ENCODE measurements around the gene UGGT1.

The UGGT1 gene

DNA sequence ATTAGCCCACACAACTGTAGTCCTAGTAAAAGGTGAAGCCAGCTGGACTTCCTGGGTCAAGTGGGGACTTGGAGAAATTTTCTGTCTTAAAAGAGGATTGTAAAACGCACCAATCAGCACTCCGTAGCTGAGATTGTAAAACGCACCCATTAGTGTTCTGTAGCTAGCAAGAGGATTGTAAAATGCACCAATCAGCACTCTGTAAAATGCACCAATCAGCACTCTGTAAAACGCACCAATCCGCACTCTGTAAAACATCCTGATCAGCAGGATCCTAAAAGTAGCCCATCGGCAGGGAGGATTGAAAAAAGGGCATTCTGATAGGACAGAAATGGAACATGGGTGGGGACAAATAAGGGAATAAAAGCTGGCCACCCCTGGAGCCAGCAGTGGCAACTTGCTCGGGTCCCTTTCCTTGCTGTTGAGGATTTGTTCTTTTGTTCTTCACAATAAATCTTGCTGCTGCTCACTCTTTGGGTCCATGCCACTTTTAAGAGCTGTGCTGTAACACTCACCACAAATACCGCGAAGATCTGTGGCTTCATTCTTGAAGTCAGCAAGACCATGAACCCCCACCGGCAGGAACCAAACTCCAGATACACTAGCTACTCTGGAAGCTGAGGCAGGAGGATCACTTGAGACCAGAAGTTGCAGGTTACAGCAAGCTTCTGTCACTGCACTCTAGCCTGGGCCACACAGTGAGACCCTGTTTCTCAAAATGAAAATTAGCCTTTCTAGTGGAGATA, 125.1 kb downstream of the UGGT1 start:
- Histone ChIP-seq H3K9me2 (replicated peaks; ENCODE audit: control insufficient read depth, low read length) (no peaks in the 10 kb centered on the region), H3K9me3 (ENCODE audit: control insufficient read depth, insufficient read depth, low read length) (no peaks in the 10 kb centered on the region), H3F3A (ENCODE audit: control insufficient read depth, insufficient read depth) (no peaks in the 10 kb centered on the region), H3K27me3 (ENCODE audit: control insufficient read depth, low read length) (no peaks in the 10 kb centered on the region), H3K4me3 (ENCODE audit: low read length) (no peak overlapping the region), H3K4me2 (ENCODE audit: low read length) (no peak overlapping the region), H4K20me1 (ENCODE audit: control insufficient read depth, insufficient read depth, low read depth, low read length) (no peaks in the 10 kb centered on the region), H3K27ac (ENCODE audit: low read depth, low read length) (no peak overlapping the region), H3K79me2 (ENCODE audit: control insufficient read depth, low read length) (no peaks in the 10 kb centered on the region), H3K36me3 (ENCODE audit: control insufficient read depth, low read length) (no peaks in the 10 kb centered on the region), H3K4me1 (ENCODE audit: control insufficient read depth, low read length) (peaks cover 3% of the 10 kb centered on the region; the same call in 1 of the 2 replicates)
- TF ChIP-seq, protein P1, sequence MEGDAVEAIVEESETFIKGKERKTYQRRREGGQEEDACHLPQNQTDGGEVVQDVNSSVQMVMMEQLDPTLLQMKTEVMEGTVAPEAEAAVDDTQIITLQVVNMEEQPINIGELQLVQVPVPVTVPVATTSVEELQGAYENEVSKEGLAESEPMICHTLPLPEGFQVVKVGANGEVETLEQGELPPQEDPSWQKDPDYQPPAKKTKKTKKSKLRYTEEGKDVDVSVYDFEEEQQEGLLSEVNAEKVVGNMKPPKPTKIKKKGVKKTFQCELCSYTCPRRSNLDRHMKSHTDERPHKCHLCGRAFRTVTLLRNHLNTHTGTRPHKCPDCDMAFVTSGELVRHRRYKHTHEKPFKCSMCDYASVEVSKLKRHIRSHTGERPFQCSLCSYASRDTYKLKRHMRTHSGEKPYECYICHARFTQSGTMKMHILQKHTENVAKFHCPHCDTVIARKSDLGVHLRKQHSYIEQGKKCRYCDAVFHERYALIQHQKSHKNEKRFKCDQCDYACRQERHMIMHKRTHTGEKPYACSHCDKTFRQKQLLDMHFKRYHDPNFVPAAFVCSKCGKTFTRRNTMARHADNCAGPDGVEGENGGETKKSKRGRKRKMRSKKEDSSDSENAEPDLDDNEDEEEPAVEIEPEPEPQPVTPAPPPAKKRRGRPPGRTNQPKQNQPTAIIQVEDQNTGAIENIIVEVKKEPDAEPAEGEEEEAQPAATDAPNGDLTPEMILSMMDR (IDR thresholded peaks at IDR 0.05; ENCODE audit: low read depth, low read length, poor library complexity, severe bottlenecking): no peak
- TF ChIP-seq EZH2phosphoT487 (IDR thresholded peaks at IDR 0.05; ENCODE audit: borderline replicate concordance, low read length): no peak

DNA sequence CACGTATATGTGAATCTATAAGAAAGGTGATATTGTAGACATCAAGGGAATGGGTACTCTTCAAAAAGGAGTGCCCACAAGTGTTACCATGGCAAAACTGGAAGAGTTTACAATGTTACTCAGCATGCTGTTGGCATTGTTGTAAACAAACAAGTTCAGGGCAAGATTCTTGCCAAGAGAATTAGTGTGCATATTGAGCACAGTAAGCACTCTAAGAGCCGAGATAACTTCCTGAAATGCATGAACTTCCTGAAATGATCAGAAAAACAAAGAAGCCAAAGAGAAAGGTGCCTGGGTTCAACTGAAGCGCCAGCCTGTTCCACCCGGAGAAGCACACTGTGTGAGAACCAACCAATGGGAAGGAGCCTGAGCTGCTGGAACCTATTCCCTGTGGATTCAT, 126.7 kb downstream of the UGGT1 start:
- Histone ChIP-seq H3K4me1 (ENCODE audit: control insufficient read depth, low read length) (no peaks in the 10 kb centered on the region), H3K36me3 (ENCODE audit: control insufficient read depth, low read length) (no peaks in the 10 kb centered on the region), H3K9me3 (ENCODE audit: control insufficient read depth, insufficient read depth, low read length) (no peaks in the 10 kb centered on the region), H3K4me2 (ENCODE audit: low read length) (no peak overlapping the region), H3K27ac (ENCODE audit: low read depth, low read length) (no peak overlapping the region), H3K27me3 (ENCODE audit: control insufficient read depth, low read length) (no peaks in the 10 kb centered on the region), H3K4me3 (ENCODE audit: low read length) (no peak overlapping the region), H4K20me1 (ENCODE audit: control insufficient read depth, insufficient read depth, low read depth, low read length) (no peaks in the 10 kb centered on the region), H3K9me2 (replicated peaks; ENCODE audit: control insufficient read depth, low read length) (no peaks in the 10 kb centered on the region), H3K79me2 (ENCODE audit: control insufficient read depth, low read length) (no peaks in the 10 kb centered on the region), H3F3A (ENCODE audit: control insufficient read depth, insufficient read depth) (no peaks in the 10 kb centered on the region)
- no peak for TF ChIP-seq EZH2phosphoT487 (IDR thresholded peaks at IDR 0.05; ENCODE audit: borderline replicate concordance, low read length)

DNA sequence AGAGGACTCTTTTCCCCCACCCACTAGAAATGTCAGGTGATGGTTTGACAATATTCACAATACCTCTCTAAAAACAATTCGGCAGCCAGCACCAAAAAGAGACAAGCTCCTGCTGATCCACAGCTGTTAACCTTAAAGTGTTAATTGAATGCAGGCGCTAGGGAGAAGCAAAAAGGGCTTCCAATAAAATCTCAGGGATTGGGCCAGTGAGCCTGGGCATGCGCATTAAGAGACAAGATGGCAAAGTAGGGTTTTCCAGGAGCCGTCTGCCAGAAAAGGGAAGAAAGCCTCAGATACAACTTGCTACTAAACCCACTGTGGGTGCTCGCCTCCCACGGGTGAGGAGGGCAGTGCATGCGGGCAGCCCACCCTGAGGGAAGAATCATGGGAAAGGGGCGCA, 128.9 kb downstream of the UGGT1 start:
- H3K9me2 ChIP-seq (replicated peaks; ENCODE audit: control insufficient read depth, low read length): no peaks in the 10 kb centered on the region
- H3K9me3 ChIP-seq (ENCODE audit: control insufficient read depth, insufficient read depth, low read length): no peaks in the 10 kb centered on the region
- H3K27ac ChIP-seq (ENCODE audit: low read depth, low read length): no peak overlapping the region
- H3F3A ChIP-seq (ENCODE audit: control insufficient read depth, insufficient read depth): no peaks in the 10 kb centered on the region
- H3K27me3 ChIP-seq (ENCODE audit: control insufficient read depth, low read length): no peaks in the 10 kb centered on the region
- no peak for TF ChIP-seq EZH2phosphoT487 (IDR thresholded peaks at IDR 0.05; ENCODE audit: borderline replicate concordance, low read length)
- TF ChIP-seq, protein P1 (IDR thresholded peaks at IDR 0.05; ENCODE audit: low read depth, low read length, poor library complexity, severe bottlenecking): no peak
- H3K4me1 ChIP-seq (ENCODE audit: control insufficient read depth, low read length): no peaks in the 10 kb centered on the region
- H3K4me2 ChIP-seq (ENCODE audit: low read length): no peak overlapping the region
- H4K20me1 ChIP-seq (ENCODE audit: control insufficient read depth, insufficient read depth, low read depth, low read length): no peaks in the 10 kb centered on the region
- H3K79me2 ChIP-seq (ENCODE audit: control insufficient read depth, low read length): no peaks in the 10 kb centered on the region
- no peak overlapping the region for H3K4me3 ChIP-seq (ENCODE audit: low read length)
- H3K36me3 ChIP-seq (ENCODE audit: control insufficient read depth, low read length): no peaks in the 10 kb centered on the region

DNA sequence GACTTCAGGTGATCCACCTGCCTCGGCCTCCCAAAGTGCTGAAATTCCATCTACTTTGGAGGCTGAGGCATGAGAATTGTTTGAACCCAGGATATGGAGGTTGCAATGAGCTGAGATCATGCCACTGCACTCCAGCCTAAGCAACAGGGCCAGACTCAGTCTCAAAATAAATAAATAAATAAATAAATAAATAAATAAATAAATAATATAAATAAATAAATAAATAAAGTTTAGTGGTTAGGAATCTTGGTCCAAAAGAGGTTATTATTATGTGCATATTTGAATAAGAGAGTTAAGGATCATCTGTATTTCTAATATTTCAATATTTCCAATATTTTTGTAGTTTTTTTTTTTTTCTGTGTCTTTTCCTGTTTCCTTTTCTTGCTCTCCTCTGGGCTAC, 136.9 kb downstream of the UGGT1 start:
- no peak overlapping the region for H3K27ac ChIP-seq (ENCODE audit: low read depth, low read length)
- H3K4me3 ChIP-seq (ENCODE audit: low read length): no peak overlapping the region
- H3K4me1 ChIP-seq (ENCODE audit: control insufficient read depth, low read length): peaks cover 4% of the 10 kb centered on the region
- H3K9me2 ChIP-seq (replicated peaks; ENCODE audit: control insufficient read depth, low read length): no peaks in the 10 kb centered on the region
- TF ChIP-seq, protein P1 (IDR thresholded peaks at IDR 0.05; ENCODE audit: low read depth, low read length, poor library complexity, severe bottlenecking): no peak
- no peak for TF ChIP-seq EZH2phosphoT487 (IDR thresholded peaks at IDR 0.05; ENCODE audit: borderline replicate concordance, low read length)
- no peaks in the 10 kb centered on the region for H3K79me2 ChIP-seq (ENCODE audit: control insufficient read depth, low read length)
- H3K4me2 ChIP-seq (ENCODE audit: low read length): no peak overlapping the region
- H3K27me3 ChIP-seq (ENCODE audit: control insufficient read depth, low read length): peaks cover 6% of the 10 kb centered on the region
- H3K36me3 ChIP-seq (ENCODE audit: control insufficient read depth, low read length): no peaks in the 10 kb centered on the region
- no peaks in the 10 kb centered on the region for H3K9me3 ChIP-seq (ENCODE audit: control insufficient read depth, insufficient read depth, low read length)
- H4K20me1 ChIP-seq (ENCODE audit: control insufficient read depth, insufficient read depth, low read depth, low read length): no peaks in the 10 kb centered on the region
- H3F3A ChIP-seq (ENCODE audit: control insufficient read depth, insufficient read depth): no peaks in the 10 kb centered on the region

Measured in DOHH2 (cell line).